SK-N-MC (cell line): ENCODE measurements around the gene ACKR2.

ENCODE experiments used
- DNase-seq: peaks from one replicate; pipeline ENCODE4 v3.0.0-alpha.2; 2011; ENCODE audit warnings: low read depth, low spot score
- H3K27ac ChIP-seq: fragments of 200-600 bp; sonication (generic); 2 replicates; pipeline ENCODE4 v1.5.1; 2016; ENCODE audit warnings: mixed run types
- H3K36me3 ChIP-seq: fragments of 200-600 bp; sonication (generic); 2 replicates; pipeline ENCODE4 v1.6.1; 2017; ENCODE audit warnings: antibody characterized with exemption, low read length, mixed read lengths; ENCODE audit not compliant: insufficient read depth
- H3K4me3 ChIP-seq: fragments of 200-600 bp; sonication (generic); 2 replicates; pipeline ENCODE4 v1.5.1; 2016
- H3K9ac ChIP-seq: fragments of 200-600 bp; sonication (generic); 2 replicates; pipeline ENCODE4 v1.8.0; 2017; ENCODE audit warnings: mixed run types, mixed read lengths; ENCODE audit not compliant: insufficient read length
- H3K9me3 ChIP-seq: fragments of 200-600 bp; sonication (generic); 2 replicates; pipeline ENCODE4 v1.6.1; 2017; ENCODE audit warnings: low read depth, mild to moderate bottlenecking, antibody characterized with exemption, low read length, moderate library complexity, mixed read lengths
- EZH2 ChIP-seq: fragments of 200-600 bp; sonication (generic); IDR thresholded peaks from one replicate; pipeline ENCODE4 v1.6.1; 2017; ENCODE audit warnings: antibody characterized with exemption
- FOXP2 ChIP-seq: optimal IDR thresholded peaks from 2 replicates; pipeline ENCODE3; 2011; ENCODE audit warnings: mild to moderate bottlenecking, moderate library complexity; ENCODE audit not compliant: insufficient read depth; ENCODE audit errors: extremely low read length, control extremely low read depth
- POLR2AphosphoS5 ChIP-seq: IDR thresholded peaks from 2 replicates; pipeline ENCODE4 v1.6.1; 2012; ENCODE audit warnings: mild to moderate bottlenecking, low read depth, low read length, borderline replicate concordance

The ACKR2 gene

GRCh38 chr3:42822828-42823227 is 13.6 kb downstream of the ACKR2 start:
- H3K36me3 ChIP-seq, result no peaks in the 10 kb centered on the region
- no peak overlapping the region for H3K9ac ChIP-seq
- DNase-seq, result no peak
- no peak overlapping the region for H3K27ac ChIP-seq
- TF ChIP-seq FOXP2, result no peak
- TF ChIP-seq POLR2AphosphoS5, result no peak
- no peak for TF ChIP-seq EZH2
- H3K4me3 ChIP-seq, result no peak overlapping the region
- no peaks in the 10 kb centered on the region for H3K9me3 ChIP-seq

GRCh38 chr3:42823351-42823750 is 14.1 kb downstream of the ACKR2 start:
- no peak overlapping the region for H3K4me3 ChIP-seq
- no peaks in the 10 kb centered on the region for H3K9me3 ChIP-seq
- no peak overlapping the region for H3K9ac ChIP-seq
- no peak overlapping the region for H3K27ac ChIP-seq
- H3K36me3 ChIP-seq, result no peaks in the 10 kb centered on the region
- TF ChIP-seq FOXP2, result no peak
- TF ChIP-seq POLR2AphosphoS5, result no peak
- no peak for TF ChIP-seq EZH2
- DNase-seq, result no peak

GRCh38 chr3:42826141-42826540 is 16.9 kb downstream of the ACKR2 start:
- H3K36me3 ChIP-seq, result no peaks in the 10 kb centered on the region
- no peak overlapping the region for H3K9ac ChIP-seq
- H3K27ac ChIP-seq, result no peak overlapping the region
- TF ChIP-seq POLR2AphosphoS5 (no peak), EZH2 (no peak), FOXP2 (no peak)
- H3K9me3 ChIP-seq, result no peaks in the 10 kb centered on the region
- no peak for DNase-seq
- H3K4me3 ChIP-seq, result no peak overlapping the region

GRCh38 chr3:42827023-42827422 is 17.8 kb downstream of the ACKR2 start:
- H3K9me3 ChIP-seq, result no peaks in the 10 kb centered on the region
- H3K9ac ChIP-seq, result no peak overlapping the region
- no peak overlapping the region for H3K4me3 ChIP-seq
- DNase-seq, result no peak
- H3K36me3 ChIP-seq, result no peaks in the 10 kb centered on the region
- TF ChIP-seq FOXP2 (no peak), POLR2AphosphoS5 (no peak), EZH2 (no peak)
- no peak overlapping the region for H3K27ac ChIP-seq

GRCh38 chr3:42827654-42828053 is 18.4 kb downstream of the ACKR2 start:
- no peak overlapping the region for H3K27ac ChIP-seq
- no peak overlapping the region for H3K4me3 ChIP-seq
- no peak for DNase-seq
- no peaks in the 10 kb centered on the region for H3K36me3 ChIP-seq
- TF ChIP-seq POLR2AphosphoS5, result no peak
- no peak for TF ChIP-seq FOXP2
- TF ChIP-seq EZH2, result no peak
- H3K9me3 ChIP-seq, result no peaks in the 10 kb centered on the region
- H3K9ac ChIP-seq, result no peak overlapping the region

- Histone ChIP-seq H3K27ac (no peak overlapping the region), H3K4me3 (no peak overlapping the region), H3K36me3 (no peaks in the 10 kb centered on the region), H3K9ac (no peak overlapping the region), H3K9me3 (no peaks in the 10 kb centered on the region)
- TF ChIP-seq EZH2, result no peak
- no peak for TF ChIP-seq POLR2AphosphoS5
- TF ChIP-seq FOXP2, result no peak
- DNase-seq, result no peak
Observed at GRCh38 chr3:42829083-42829627, 19.9 kb downstream of the ACKR2 start.

GRCh38 chr3:42829628-42830436 is 20.6 kb downstream of the ACKR2 start:
- Histone ChIP-seq H3K9ac (no peak overlapping the region), H3K36me3 (no peaks in the 10 kb centered on the region), H3K9me3 (no peaks in the 10 kb centered on the region), H3K4me3 (no peak overlapping the region), H3K27ac (no peak overlapping the region)
- no peak for DNase-seq
- no peak for TF ChIP-seq POLR2AphosphoS5
- no peak for TF ChIP-seq FOXP2
- TF ChIP-seq EZH2, result no peak

- H3K4me3 ChIP-seq, result no peak overlapping the region
- DNase-seq, result no peak
- no peak for TF ChIP-seq POLR2AphosphoS5
- TF ChIP-seq FOXP2, result no peak
- no peak for TF ChIP-seq EZH2
- no peaks in the 10 kb centered on the region for H3K9me3 ChIP-seq
- no peaks in the 10 kb centered on the region for H3K36me3 ChIP-seq
- H3K9ac ChIP-seq, result no peak overlapping the region
- H3K27ac ChIP-seq, result no peak overlapping the region
Observed at GRCh38 chr3:42830437-42831320, 21.4 kb downstream of the ACKR2 start.
